IMR-90 (cell line): ENCODE data around the gene B2M. TPM values are rescaled to one million over a fixed set of nuclear protein-coding genes. Genes with fewer than 3 reads are reported as not detected.

Source experiments
- ATAC-seq: fragments of 200-7000 bp; cut with Tn5 transposase; 2 replicates; pipeline ENCODE4 v1.9.1; 2020; ENCODE audit warnings: low read depth, mild to moderate bottlenecking, moderate library complexity
- BruUV-seq: library from RNA; stranded (reverse); fragments of 400-500 nt; replicated peaks from 2 replicates; lab custom pipeline; 2021; lab: Mats Ljungman, UMichigan
- CTCF ChIA-PET: fragments of 300-600 bp; formaldehyde crosslinking; extraction: SDS; loops from one replicate; lab custom pipeline; 2021; ENCODE audit warnings: antibody characterized with exemption; lab: Yijun Ruan, JAX
- POLR2A ChIA-PET: fragments of 300-600 bp; sonication (Branson Sonifier 250); formaldehyde crosslinking; loops from one replicate; lab custom pipeline; 2022; ENCODE audit warnings: antibody characterized with exemption; ENCODE audit not compliant: unreplicated experiment; lab: Charles Lee
- DNase-seq: peaks from one replicate; pipeline ENCODE4 v3.0.0; 2013
- H2AFZ ChIP-seq: replicated peaks from 2 replicates; pipeline ENCODE3; 2013; ENCODE audit warnings: low read length, mild to moderate bottlenecking; ENCODE audit not compliant: poor library complexity
- H2AK5ac ChIP-seq: 2 replicates; pipeline ENCODE4 v1.6.1; 2013; ENCODE audit warnings: low read depth, low read length, inconsistent platforms
- H2AK9ac ChIP-seq: replicated peaks from 2 replicates; pipeline ENCODE3; 2013; ENCODE audit warnings: mild to moderate bottlenecking, low read depth, low read length, moderate library complexity; ENCODE audit not compliant: poor library complexity
- H2BK120ac ChIP-seq: 2 replicates; pipeline ENCODE4 v1.6.1; 2013; ENCODE audit warnings: low read depth, low read length, inconsistent platforms
- H2BK15ac ChIP-seq: 3 replicates; pipeline ENCODE4 v1.6.1; 2013; ENCODE audit warnings: low read depth, low read length, inconsistent platforms
- H2BK20ac ChIP-seq: 2 replicates; pipeline ENCODE4 v1.6.1; 2013; ENCODE audit warnings: low read depth, mild to moderate bottlenecking, inconsistent platforms, low read length, moderate library complexity
- H2BK5ac ChIP-seq: 2 replicates; pipeline ENCODE4 v1.6.1; 2013; ENCODE audit warnings: mild to moderate bottlenecking, low read depth, low read length, inconsistent platforms; ENCODE audit not compliant: poor library complexity, severe bottlenecking
- H3K14ac ChIP-seq: replicated peaks from 2 replicates; pipeline ENCODE4 v1.6.1; 2013; ENCODE audit warnings: low read depth, low read length, inconsistent platforms
- H3K18ac ChIP-seq: 2 replicates; pipeline ENCODE4 v1.6.1; 2013; ENCODE audit warnings: low read depth, low read length, control low read depth
- H3K23ac ChIP-seq: 2 replicates; pipeline ENCODE4 v1.6.1; 2013; ENCODE audit warnings: low read depth, low read length, inconsistent platforms
- H3K27ac ChIP-seq: 2 replicates; pipeline ENCODE4 v1.5.1; 2013; ENCODE audit warnings: mild to moderate bottlenecking, control low read depth, low read length; ENCODE audit not compliant: insufficient read depth
- H3K27me3 ChIP-seq: 2 replicates; pipeline ENCODE4 v1.6.1; 2013; ENCODE audit warnings: low read length; ENCODE audit not compliant: control insufficient read depth, insufficient read depth
- H3K36me3 ChIP-seq: 2 replicates; pipeline ENCODE4 v1.6.1; 2013; ENCODE audit warnings: low read length, mixed read lengths; ENCODE audit not compliant: control insufficient read depth, insufficient read depth
- H3K4ac ChIP-seq: 2 replicates; pipeline ENCODE4 v1.6.1; 2013; ENCODE audit warnings: low read depth, low read length, inconsistent platforms
- H3K4me1 ChIP-seq: 2 replicates; pipeline ENCODE4 v1.6.1; 2013; ENCODE audit warnings: low read length, mixed read lengths; ENCODE audit not compliant: control insufficient read depth, insufficient read depth
- H3K4me2 ChIP-seq: 2 replicates; pipeline ENCODE4 v1.6.1; 2013; ENCODE audit warnings: low read depth, mild to moderate bottlenecking, control low read depth, low read length, moderate library complexity
- H3K4me3 ChIP-seq: 2 replicates; pipeline ENCODE4 v1.5.1; 2013; ENCODE audit warnings: low read depth, mild to moderate bottlenecking, control low read depth, low read length, moderate library complexity; ENCODE audit not compliant: insufficient read depth
- H3K56ac ChIP-seq: 2 replicates; pipeline ENCODE4 v1.6.1; 2013; ENCODE audit warnings: low read length, inconsistent platforms; ENCODE audit not compliant: insufficient read depth; ENCODE audit errors: extremely low read depth
- H3K79me1 ChIP-seq, 2 experiments: 2 replicates each; pipeline ENCODE4 v1.6.1; 2013; ENCODE audit warnings: low read length in 2 of 2, inconsistent platforms in 1 of 2, low read depth in 1 of 2
- H3K9ac ChIP-seq: 2 replicates; pipeline ENCODE4 v1.6.1; 2013; ENCODE audit warnings: low read depth, low read length, control low read depth
- H3K9me1 ChIP-seq: 2 replicates; pipeline ENCODE4 v1.6.1; 2013; ENCODE audit warnings: low read length, inconsistent platforms; ENCODE audit not compliant: insufficient read depth
- H3K9me3 ChIP-seq: 2 replicates; pipeline ENCODE4 v1.6.1; 2013; ENCODE audit warnings: low read length; ENCODE audit not compliant: control insufficient read depth, insufficient read depth
- H4K20me1 ChIP-seq: 2 replicates; pipeline ENCODE4 v1.6.1; 2013; ENCODE audit warnings: low read length, inconsistent platforms; ENCODE audit not compliant: insufficient read depth
- H4K5ac ChIP-seq: 2 replicates; pipeline ENCODE4 v1.6.1; 2013; ENCODE audit warnings: mild to moderate bottlenecking, low read depth, low read length, control low read depth
- H4K8ac ChIP-seq, 2 experiments: 2 replicates each; pipeline ENCODE4 v1.6.1; 2013; ENCODE audit warnings: low read depth in 2 of 2, low read length in 2 of 2, control low read depth in 1 of 2, inconsistent platforms in 1 of 2
- H4K91ac ChIP-seq: 2 replicates; pipeline ENCODE4 v1.6.1; 2013; ENCODE audit warnings: low read depth, low read length, inconsistent platforms; ENCODE audit not compliant: insufficient read depth
- BHLHE40 ChIP-seq: fragments of 150-350 bp; IDR thresholded peaks from 2 replicates; pipeline ENCODE4 v1.6.1; 2016; ENCODE audit warnings: mild to moderate bottlenecking, low read depth, low read length
- CEBPB ChIP-seq: IDR thresholded peaks from 2 replicates; pipeline ENCODE4 v1.6.1; 2012; ENCODE audit warnings: low read depth, low read length, improper control_type of control experiment
- CHD1 ChIP-seq: IDR thresholded peaks from 2 replicates; pipeline ENCODE4 v1.6.1; 2012; ENCODE audit warnings: low read depth, low read length, improper control_type of control experiment
- ELK1 ChIP-seq: fragments of 150-350 bp; IDR thresholded peaks from 2 replicates; pipeline ENCODE4 v1.6.1; 2016; ENCODE audit warnings: low read depth, mild to moderate bottlenecking, low read length, moderate library complexity, borderline replicate concordance
- FOS ChIP-seq: fragments of 150-350 bp; IDR thresholded peaks from 2 replicates; pipeline ENCODE4 v1.6.1; 2016; ENCODE audit warnings: low read depth, low read length
- MAFK ChIP-seq: IDR thresholded peaks from 2 replicates; pipeline ENCODE4 v1.6.1; 2012; ENCODE audit warnings: low read depth, low read length, improper control_type of control experiment
- POLR2A ChIP-seq: IDR thresholded peaks from 2 replicates; pipeline ENCODE4 v1.6.1; 2012; ENCODE audit warnings: mild to moderate bottlenecking, low read depth, low read length
- RAD21 ChIP-seq: IDR thresholded peaks from 2 replicates; pipeline ENCODE4 v1.6.1; 2012; ENCODE audit warnings: low read length, improper control_type of control experiment
- WGBS, 2 experiments: methylation state at CpG; one replicate each; pipeline versions ENCODE4 v1.1.5 to v1.1.7; 2013; ENCODE audit warnings: missing lambda C conversion rate in 2 of 2; ENCODE audit not compliant: insufficient read length in 1 of 2; ENCODE audit errors: extremely low coverage in 2 of 2; 5-methylcytosine and 5-hydroxymethylcytosine counted together
- dilution Hi-C: fragments of 300-500 bp; cut with HindIII; formaldehyde crosslinking; loops from one replicate; pipeline ENCODE4 v1.14.3; 2018; ENCODE audit warnings: low sequenced_read_pairs; ENCODE audit not compliant: unreplicated experiment
- in situ Hi-C: fragments of 300-500 bp; cut with MboI; formaldehyde crosslinking; loops from 3 replicates; pipeline ENCODE4 v1.14.3; 2019; ENCODE audit warnings: low sequenced_read_pairs, inconsistent platforms, mixed read lengths
- intact Hi-C: fragments of 100-400 bp; cut with micrococcal nuclease; formaldehyde crosslinking; loops from 2 replicates; pipeline ENCODE4 v1.10.0; 2022
- polyA plus RNA-seq, 3 experiments: library from polyadenylated mRNA; depleted of rRNA; stranded (reverse); fragments of >200 nt; gene quantifications; 2 replicates each; pipeline ENCODE4 v1.2.3, GENCODE V29; 2012; ENCODE audit warnings: low replicate concordance in 1 of 3
- total RNA-seq: library from RNA; depleted of rRNA; stranded (reverse); fragments of >200 nt; gene quantifications from 2 replicates; pipeline ENCODE4 v1.2.3, GENCODE V29; 2012
- TF ChIP-seq, protein P1 (sequence below): fragments of 150-350 bp; IDR thresholded peaks from 2 replicates; pipeline ENCODE4 v1.6.1; 2017; ENCODE audit warnings: mild to moderate bottlenecking, antibody characterized with exemption, low read length, low read depth

The B2M gene
- total and polyA plus RNA-seq, 2 of the 4 experiments (the other 2 are of a cell fraction), result 895 to 3,394 TPM

- no TSS peak for BruUV-seq
Measured at GRCh38 chr15:44718927-44719292, 7.6 kb downstream of the B2M start.

More at GRCh38 chr15:44718927-44719292, 7.6 kb downstream of the B2M start:
- Histone ChIP-seq H3K27ac (no peak overlapping the region), H3K9me3 (no peaks in the 10 kb centered on the region), H2BK15ac (no peak overlapping the region), H4K91ac (no peak overlapping the region), H2BK20ac (no peak overlapping the region), H3K4me2 (no peak overlapping the region), H3K9ac (no peak overlapping the region), H3K4me3 (no peak overlapping the region), H3K18ac (no peak overlapping the region), H4K20me1 (peaks cover 21% of the 10 kb centered on the region), H2AFZ (no peak overlapping the region), H2AK5ac (no peak overlapping the region), H2BK120ac (no peak overlapping the region), H3K9me1 (no peaks in the 10 kb centered on the region), H4K5ac (no peak overlapping the region), H2AK9ac (no peak overlapping the region), H3K23ac (no peak overlapping the region), H3K14ac (no peak overlapping the region), H3K79me1 (peaks cover 20 to 27% of the 10 kb centered on the region in 2 experiments), H3K4ac (no peak overlapping the region), H2BK5ac (no peak overlapping the region), H3K4me1 (no peaks in the 10 kb centered on the region), H3K27me3 (no peaks in the 10 kb centered on the region), H3K56ac (no peak overlapping the region), H4K8ac (no peak overlapping the region), H3K36me3 (peaks cover 21% of the 10 kb centered on the region)
- ATAC-seq (no peak), DNase-seq (no peak)
- intact Hi-C loops (no loop called here), dilution Hi-C loops (no loop called here), in situ Hi-C loops (no loop called here)
- POLR2A ChIA-PET, result no interaction called here
- CTCF ChIA-PET, result interaction anchor here (1.4 kb wide), 1 partner anchor 17 kb away, joined by 3 read pairs; the partner anchor contains the start of gene TRIM69
- TF ChIP-seq ELK1 (no peak), BHLHE40 (no peak), FOS (no peak), MAFK (no peak), CHD1 (no peak), RAD21 (no peak), POLR2A (no peak), CEBPB (no peak)
- TF ChIP-seq, protein P1, sequence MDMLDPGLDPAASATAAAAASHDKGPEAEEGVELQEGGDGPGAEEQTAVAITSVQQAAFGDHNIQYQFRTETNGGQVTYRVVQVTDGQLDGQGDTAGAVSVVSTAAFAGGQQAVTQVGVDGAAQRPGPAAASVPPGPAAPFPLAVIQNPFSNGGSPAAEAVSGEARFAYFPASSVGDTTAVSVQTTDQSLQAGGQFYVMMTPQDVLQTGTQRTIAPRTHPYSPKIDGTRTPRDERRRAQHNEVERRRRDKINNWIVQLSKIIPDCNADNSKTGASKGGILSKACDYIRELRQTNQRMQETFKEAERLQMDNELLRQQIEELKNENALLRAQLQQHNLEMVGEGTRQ, result no peak
- 100% methylated on average over 2 of the region's 8 CpGs; no CpG with 5 or more reads in 1 of the 2 experiments for WGBS, 2 experiments
